Measurements from ENCODE around the gene ADPRHL1. TPM values are rescaled to one million over a fixed set of nuclear protein-coding genes. Genes with fewer than 3 reads are reported as not detected.

The ADPRHL1 gene
- total RNA-seq, 1 donor from 2014 or later, result 2.7 TPM

GRCh38 chr13:113406321-113407102 lies 46.8 kb downstream of the ADPRHL1 start:
- no peak overlapping the region for H3K4me3 ChIP-seq
- no peaks in the 10 kb centered on the region for H3K4me1 ChIP-seq
- no peak overlapping the region for H3K27ac ChIP-seq
- no peaks in the 10 kb centered on the region for H3K36me3 ChIP-seq
- DNase-seq (no peak), ATAC-seq (no peak)
- no peak for TF ChIP-seq CTCF (IDR thresholded peaks at IDR 0.05)
- peaks cover 33% of the 10 kb centered on the region for H3K27me3 ChIP-seq (ENCODE audit: low read depth)
- H3K9me3 ChIP-seq, result no peaks in the 10 kb centered on the region
- intact Hi-C loops (cut with DNase I), result no loop called here

GRCh38 chr13:113405481-113406300 lies 47.6 kb downstream of the ADPRHL1 start:
- ATAC-seq (no peak), DNase-seq (no peak)
- Histone ChIP-seq H3K27ac (no peak overlapping the region), H3K27me3 (ENCODE audit: low read depth) (peaks cover 39% of the 10 kb centered on the region), H3K4me3 (no peak overlapping the region), H3K9me3 (no peaks in the 10 kb centered on the region), H3K36me3 (no peaks in the 10 kb centered on the region), H3K4me1 (peaks cover 7% of the 10 kb centered on the region)
- no peak for TF ChIP-seq CTCF (IDR thresholded peaks at IDR 0.05)
- intact Hi-C loops (cut with DNase I), result no loop called here

GRCh38 chr13:113404723-113405471 lies 48.4 kb downstream of the ADPRHL1 start:
- H3K4me1 ChIP-seq, result peaks cover 9% of the 10 kb centered on the region
- intact Hi-C loops (cut with DNase I), result no loop called here
- no peaks in the 10 kb centered on the region for H3K9me3 ChIP-seq
- H3K27ac ChIP-seq, result no peak overlapping the region
- ATAC-seq (no peak), DNase-seq (no peak)
- H3K4me3 ChIP-seq, result no peak overlapping the region
- H3K36me3 ChIP-seq, result no peaks in the 10 kb centered on the region
- TF ChIP-seq CTCF (IDR thresholded peaks at IDR 0.05), result no peak
- peaks cover 39% of the 10 kb centered on the region for H3K27me3 ChIP-seq (ENCODE audit: low read depth)

GRCh38 chr13:113404366-113404722 lies 48.9 kb downstream of the ADPRHL1 start:
- Histone ChIP-seq H3K4me1 (peaks cover 9% of the 10 kb centered on the region), H3K36me3 (no peaks in the 10 kb centered on the region), H3K27ac (no peak overlapping the region), H3K4me3 (no peak overlapping the region), H3K9me3 (no peaks in the 10 kb centered on the region), H3K27me3 (ENCODE audit: low read depth) (peaks cover 39% of the 10 kb centered on the region)
- DNase-seq (no peak), ATAC-seq (no peak)
- TF ChIP-seq CTCF (IDR thresholded peaks at IDR 0.05), result no peak
- intact Hi-C loops (cut with DNase I), result no loop called here

- Histone ChIP-seq H3K4me3 (no peak overlapping the region), H3K27me3 (ENCODE audit: low read depth) (peaks cover 39% of the 10 kb centered on the region), H3K4me1 (peaks cover 9% of the 10 kb centered on the region), H3K36me3 (no peaks in the 10 kb centered on the region), H3K9me3 (no peaks in the 10 kb centered on the region), H3K27ac (no peak overlapping the region)
- DNase-seq (peak; percentile 26), ATAC-seq (no peak)
- TF ChIP-seq CTCF (IDR thresholded peaks at IDR 0.05), result no peak
- intact Hi-C loops (cut with DNase I), result no loop called here
Measured at GRCh38 chr13:113403255-113404104, 49.8 kb downstream of the ADPRHL1 start.

Data from lower lobe of right lung (tissue), 2 donors.